HPDE6-E6E7 (cell line): ENCODE results near the gene SHISA7.
A peak's percentile ranks its signal among the peaks of the same experiment; 100 is the strongest.
"Not testable (repeated sequence)": the region's sequence is repeated elsewhere in the genome, so short reads cannot be mapped to it uniquely, and the experiment has no call there.

Source experiments
- DNase-seq: peaks from one replicate; pipeline ENCODE4 v3.0.0; 2011; ENCODE audit warnings: missing footprints; ENCODE audit errors: extremely low spot score

The SHISA7 gene

GRCh38 chr19:55447421-55448174 lies 4.5 kb upstream of the SHISA7 start:
- DNase-seq, result peak; percentile 59

- peak; percentile 83 for DNase-seq
Measured at GRCh38 chr19:55446060-55446459, 3.0 kb upstream of the SHISA7 start.

- DNase-seq, result no peak
Measured at GRCh38 chr19:55444646-55445045, 1.5 kb upstream of the SHISA7 start.

- DNase-seq, result no peak
Measured at GRCh38 chr19:55443824-55444480, 852 bp upstream of the SHISA7 start.

- no peak for DNase-seq
Measured at GRCh38 chr19:55442372-55442961, 633 bp downstream of the SHISA7 start.

- no peak for DNase-seq
Measured at GRCh38 chr19:55441692-55442321, 1.3 kb downstream of the SHISA7 start.

- DNase-seq, result no peak
Measured at GRCh38 chr19:55441319-55441691, 1.8 kb downstream of the SHISA7 start.

- DNase-seq, result no peak
Measured at GRCh38 chr19:55440411-55441105, 2.5 kb downstream of the SHISA7 start.

GRCh38 chr19:55439052-55439451 lies 4.0 kb downstream of the SHISA7 start:
- DNase-seq, result no peak

- DNase-seq, result peak; percentile 74
Measured at GRCh38 chr19:55437410-55437809, 5.7 kb downstream of the SHISA7 start.

GRCh38 chr19:55436847-55437246 lies 6.3 kb downstream of the SHISA7 start:
- no peak for DNase-seq

- no peak for DNase-seq
Measured at GRCh38 chr19:55435020-55435419, 8.1 kb downstream of the SHISA7 start.

- DNase-seq, result no peak
Measured at GRCh38 chr19:55434356-55434919, 8.7 kb downstream of the SHISA7 start.

- no peak for DNase-seq
Measured at GRCh38 chr19:55433292-55433691, 9.8 kb downstream of the SHISA7 start.

- no peak for DNase-seq
Measured at GRCh38 chr19:55432241-55432959, 10.7 kb downstream of the SHISA7 start.

GRCh38 chr19:55431183-55431582 lies 11.9 kb downstream of the SHISA7 start:
- no peak for DNase-seq

GRCh38 chr19:55426042-55426441 lies 17.1 kb downstream of the SHISA7 start:
- no peak for DNase-seq

GRCh38 chr19:55424518-55424917 lies 18.6 kb downstream of the SHISA7 start:
- no peak for DNase-seq

- DNase-seq, result no peak
Measured at GRCh38 chr19:55423225-55424005, 19.7 kb downstream of the SHISA7 start.

- not testable (repeated sequence) for DNase-seq
Measured at GRCh38 chr19:55421281-55421680, 21.8 kb downstream of the SHISA7 start.
